Transverse colon (tissue), 3 donors: Measurements from ENCODE around the gene CDC20.

Source experiments
- EP300 ChIP-seq: sonication (generic); formaldehyde crosslinking; IDR thresholded peaks from one replicate; pipeline ENCODE4 v1.6.1; 2017; ENCODE audit warnings: antibody characterized with exemption, low read depth
- TF ChIP-seq, protein P1 (sequence below), 5 experiments: fragments of 200-600 bp in 3 of 5; fragments of 450-650 bp in 2 of 5; sonication (generic) in 3 of 5; IDR thresholded peaks; 1 replicate in 2 of 5; 2 replicates in 3 of 5; pipeline ENCODE4 v1.5.1; 2016 to 2017; ENCODE audit warnings: antibody characterized with exemption in 5 of 5, inconsistent platforms in 3 of 5, mild to moderate bottlenecking in 2 of 5, moderate library complexity in 1 of 5

DNA sequence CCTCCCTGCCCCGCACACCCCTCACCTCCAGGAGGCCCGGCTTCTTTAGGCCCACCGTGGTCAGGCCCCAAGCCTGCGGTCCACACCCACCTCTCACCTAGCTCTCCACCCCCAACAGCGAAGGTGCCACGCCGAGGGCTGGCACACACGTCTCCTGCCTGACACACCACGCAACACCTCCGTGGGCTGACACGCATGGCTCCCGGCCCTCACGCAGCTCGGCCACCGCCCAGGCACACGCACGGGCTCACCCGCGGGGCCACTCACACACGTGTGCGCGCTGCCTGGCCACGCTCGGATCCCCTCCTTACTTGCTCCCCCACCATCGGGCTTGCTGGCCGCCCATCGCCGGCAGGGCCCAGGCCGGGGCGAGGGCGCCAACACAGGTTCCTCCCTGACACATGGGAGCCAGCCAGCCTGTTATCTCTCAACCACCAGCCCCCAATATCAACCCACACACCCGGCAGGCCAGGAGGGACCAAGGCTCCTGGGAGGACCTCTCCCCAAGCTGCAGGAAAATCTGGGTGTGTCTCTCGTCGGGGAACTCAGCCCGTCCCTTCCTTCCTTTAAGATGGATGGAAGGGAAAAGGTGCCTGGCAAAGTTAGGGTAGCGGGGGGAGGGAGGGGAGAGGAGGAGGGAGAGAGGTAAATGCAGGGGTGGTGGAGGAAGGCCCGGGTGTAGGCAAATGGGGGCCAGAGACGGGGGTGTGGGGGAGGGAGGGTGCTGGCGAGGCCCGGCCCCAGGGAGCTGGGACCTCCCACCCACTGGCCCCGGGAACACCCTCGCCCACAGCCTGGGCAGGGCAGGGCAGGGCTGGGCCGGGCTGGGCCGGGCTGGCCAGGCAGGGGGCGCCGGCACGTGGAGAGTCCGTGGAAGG is 8.5 kb downstream of the CDC20 start:
- TF ChIP-seq, protein P1, sequence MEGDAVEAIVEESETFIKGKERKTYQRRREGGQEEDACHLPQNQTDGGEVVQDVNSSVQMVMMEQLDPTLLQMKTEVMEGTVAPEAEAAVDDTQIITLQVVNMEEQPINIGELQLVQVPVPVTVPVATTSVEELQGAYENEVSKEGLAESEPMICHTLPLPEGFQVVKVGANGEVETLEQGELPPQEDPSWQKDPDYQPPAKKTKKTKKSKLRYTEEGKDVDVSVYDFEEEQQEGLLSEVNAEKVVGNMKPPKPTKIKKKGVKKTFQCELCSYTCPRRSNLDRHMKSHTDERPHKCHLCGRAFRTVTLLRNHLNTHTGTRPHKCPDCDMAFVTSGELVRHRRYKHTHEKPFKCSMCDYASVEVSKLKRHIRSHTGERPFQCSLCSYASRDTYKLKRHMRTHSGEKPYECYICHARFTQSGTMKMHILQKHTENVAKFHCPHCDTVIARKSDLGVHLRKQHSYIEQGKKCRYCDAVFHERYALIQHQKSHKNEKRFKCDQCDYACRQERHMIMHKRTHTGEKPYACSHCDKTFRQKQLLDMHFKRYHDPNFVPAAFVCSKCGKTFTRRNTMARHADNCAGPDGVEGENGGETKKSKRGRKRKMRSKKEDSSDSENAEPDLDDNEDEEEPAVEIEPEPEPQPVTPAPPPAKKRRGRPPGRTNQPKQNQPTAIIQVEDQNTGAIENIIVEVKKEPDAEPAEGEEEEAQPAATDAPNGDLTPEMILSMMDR (IDR thresholded peaks at IDR 0.05) = no peak
- no peak for TF ChIP-seq EP300
